H54 (cell line): ENCODE data around the gene POC1B.

Source experiments
- DNase-seq: peaks from one replicate; pipeline ENCODE4 v3.0.0; 2011; ENCODE audit warnings: low spot score, mixed read lengths; ENCODE audit not compliant: insufficient read length
- FAIRE-seq: peaks from 3 replicates; lab custom pipeline; 2011; peaks lifted over from hg19 to GRCh38; lab: Jason Lieb, UNC
- POLR2A ChIP-seq: IDR thresholded peaks from 2 replicates; pipeline ENCODE4 v1.6.1; 2011; ENCODE audit warnings: low read depth, mild to moderate bottlenecking, low read length

POC1B gene

DNA sequence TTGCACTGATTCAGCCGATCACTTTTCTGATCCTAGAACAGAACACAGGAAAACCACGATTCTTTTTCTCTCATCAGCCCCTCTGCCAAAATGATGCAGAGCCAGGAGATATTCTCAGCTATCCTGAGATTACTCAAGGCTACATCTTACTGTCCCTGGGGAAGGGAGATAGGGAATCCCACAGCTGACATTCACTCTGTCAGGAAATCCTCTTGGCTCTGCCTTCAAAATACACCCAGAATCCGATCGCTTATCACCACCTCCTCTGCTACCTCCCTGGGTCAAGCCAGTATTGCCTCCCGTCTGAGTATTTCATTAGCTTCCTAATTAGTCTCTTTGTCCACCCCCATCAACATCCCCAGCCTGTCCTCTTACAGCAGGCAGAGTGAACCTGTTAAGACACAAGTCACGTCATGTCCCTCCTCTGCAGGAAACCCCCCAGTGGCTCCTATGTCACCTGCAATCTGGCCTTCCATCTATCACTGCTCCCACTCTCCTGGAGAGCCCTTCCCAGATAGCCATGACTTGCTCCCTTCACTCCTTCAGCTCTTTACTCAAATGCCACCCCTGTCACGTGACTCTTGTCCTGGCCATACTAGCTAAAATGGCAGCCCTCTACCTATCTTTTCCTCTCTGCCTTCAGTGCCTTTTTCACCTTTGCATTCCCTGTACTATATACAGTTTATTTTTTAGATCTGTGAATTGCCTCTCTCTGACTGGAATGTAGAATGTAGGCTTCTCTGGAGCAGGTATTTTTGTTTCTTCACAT is 71.6 kb downstream of the POC1B start:
- FAIRE-seq (peak; percentile 50), DNase-seq (no peak)
- no peak for TF ChIP-seq POLR2A

DNA sequence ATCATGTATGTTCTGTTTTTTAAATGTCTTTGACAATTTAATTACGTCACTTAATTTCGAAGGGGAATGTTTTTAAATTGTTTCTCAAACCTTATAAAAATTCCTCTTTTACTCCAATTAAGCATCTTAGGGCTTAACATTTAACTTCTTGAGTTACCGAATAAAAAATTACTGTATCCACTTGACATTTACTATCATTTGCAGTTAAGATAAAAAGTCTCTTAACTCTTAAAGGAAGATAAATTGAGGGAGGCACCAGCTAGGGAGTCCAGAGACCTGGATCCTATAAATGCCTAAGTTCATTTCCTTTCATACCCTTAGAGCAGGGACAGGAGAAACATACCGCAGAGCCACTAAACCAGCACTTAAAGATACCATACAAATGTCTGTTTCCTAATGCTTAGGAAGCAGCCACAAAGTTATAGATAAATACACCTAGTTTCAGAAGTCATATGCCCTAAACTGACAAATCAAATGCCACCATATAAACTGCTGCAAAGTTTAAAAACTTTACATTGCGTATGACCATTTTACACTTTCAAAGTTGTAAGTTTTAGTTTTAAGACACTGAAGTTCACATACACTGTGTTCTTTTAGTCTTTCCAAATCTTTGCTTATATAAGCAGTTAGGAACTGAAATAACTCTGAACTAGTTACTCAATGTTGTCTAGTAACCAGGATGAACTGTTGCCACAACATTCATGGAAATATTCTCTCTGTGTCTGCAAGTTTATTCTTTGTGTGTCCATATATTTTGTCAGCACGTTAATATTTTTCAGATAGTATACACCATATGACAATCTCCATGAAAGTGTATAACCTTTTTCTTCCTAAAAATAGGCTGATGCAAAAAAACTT is 72.5 kb downstream of the POC1B start:
- peak; percentile 84 for FAIRE-seq
- TF ChIP-seq POLR2A = no peak
- DNase-seq = no peak

DNA sequence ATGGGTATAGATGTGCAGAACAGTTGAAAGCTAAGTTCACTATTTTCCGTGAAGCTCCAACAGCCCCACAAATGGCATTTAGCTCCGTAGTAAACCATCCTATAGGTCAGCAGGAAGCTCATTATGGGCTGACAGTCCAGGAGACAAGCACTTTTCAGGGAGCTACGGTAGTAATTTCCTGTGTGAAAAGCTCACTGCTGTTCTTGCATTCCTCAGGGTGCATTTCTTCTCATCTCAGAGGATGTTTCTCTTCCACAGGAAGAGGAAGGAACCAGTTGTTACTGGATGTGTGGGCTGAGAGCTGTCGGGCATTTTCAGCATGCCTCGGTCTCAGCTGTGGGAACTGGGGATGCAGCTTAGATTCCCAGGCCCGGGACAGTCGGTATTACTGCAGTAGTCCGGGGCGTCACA is 74.0 kb downstream of the POC1B start:
- peak; percentile 32; the same call in 1 of the 2 replicates for TF ChIP-seq POLR2A
- DNase-seq (no peak), FAIRE-seq (peak; percentile 99)

DNA sequence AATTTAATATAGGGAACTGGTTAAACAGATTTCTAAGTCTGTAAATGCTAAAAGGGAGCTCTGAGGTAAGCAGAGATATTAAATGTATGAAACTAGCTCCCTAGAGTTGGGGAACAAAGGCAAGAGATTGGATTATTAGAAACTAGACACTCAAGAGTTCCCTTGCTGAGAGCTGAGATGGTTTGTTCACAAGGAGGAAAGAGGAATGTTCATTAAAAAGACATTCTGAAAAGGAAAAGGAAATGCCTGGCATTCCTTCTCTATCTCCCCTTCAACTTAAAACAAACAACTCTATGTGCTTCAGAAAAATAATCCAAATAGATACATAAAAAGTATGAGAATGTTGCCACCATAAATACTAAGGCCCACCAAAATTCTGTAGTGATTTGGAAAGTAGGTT is 74.9 kb downstream of the POC1B start:
- DNase-seq (no peak), FAIRE-seq (peak; percentile 33)
- no peak for TF ChIP-seq POLR2A

DNA sequence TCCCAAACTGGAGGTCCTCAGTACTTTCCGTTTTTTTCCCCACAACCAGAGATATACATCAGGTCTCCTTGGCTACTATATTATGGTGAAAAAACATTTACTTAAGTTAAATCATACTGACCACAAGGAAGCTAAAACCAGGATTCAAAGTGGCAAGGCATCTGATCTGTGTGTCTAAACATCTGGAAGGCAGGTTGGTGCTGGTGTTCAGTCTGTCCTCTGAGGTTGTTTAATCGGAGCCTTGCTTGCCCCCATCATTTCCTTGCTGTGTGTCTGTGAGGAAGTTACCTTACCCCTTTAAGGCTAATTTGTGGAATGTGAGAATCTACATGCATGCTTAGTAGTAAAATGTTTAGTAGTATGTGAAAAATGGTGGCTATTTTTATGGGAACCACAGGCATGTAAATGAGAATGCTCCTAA is 76.9 kb downstream of the POC1B start:
- FAIRE-seq (no peak), DNase-seq (no peak)
- TF ChIP-seq POLR2A = no peak

DNA sequence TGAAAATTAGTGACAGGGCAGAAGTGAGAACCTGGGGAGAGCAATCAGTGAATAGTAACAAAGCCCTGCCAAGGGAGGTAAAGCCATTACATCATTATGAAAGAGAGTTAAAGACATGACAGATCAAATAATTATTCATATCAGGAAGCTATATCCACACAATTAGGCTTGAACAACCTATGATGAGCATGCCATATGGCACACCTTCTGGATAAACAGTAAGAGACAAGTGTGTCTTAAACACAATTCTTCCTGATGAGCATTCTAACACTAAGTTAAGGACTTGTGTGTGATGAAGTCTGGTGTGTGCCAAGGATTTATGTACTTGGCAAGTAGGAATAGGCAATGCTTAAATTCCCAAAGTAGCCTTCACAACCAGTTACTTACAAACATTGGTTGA is 77.3 kb downstream of the POC1B start:
- TF ChIP-seq POLR2A = no peak
- no peak for DNase-seq
- FAIRE-seq = peak; percentile 76

DNA sequence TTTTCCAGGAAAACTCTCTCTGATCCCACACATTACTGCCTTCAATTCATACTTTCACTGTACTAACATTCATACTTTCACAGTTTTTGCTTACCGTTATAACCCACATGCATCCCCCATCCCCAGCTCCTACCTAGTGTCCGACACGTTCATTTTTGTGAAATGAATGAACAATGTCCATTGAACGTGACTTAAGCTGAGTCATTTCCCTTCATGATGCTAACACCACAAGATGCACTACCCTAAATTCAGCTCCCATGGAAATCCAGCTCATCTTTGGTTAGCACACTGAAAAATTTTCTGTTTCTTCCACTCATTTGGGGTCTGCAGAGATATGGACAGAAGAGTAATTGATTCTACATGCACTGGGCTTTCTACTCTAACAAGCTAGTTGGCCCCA is 85.9 kb downstream of the POC1B start:
- no peak for DNase-seq
- FAIRE-seq = no peak
- TF ChIP-seq POLR2A = no peak

DNA sequence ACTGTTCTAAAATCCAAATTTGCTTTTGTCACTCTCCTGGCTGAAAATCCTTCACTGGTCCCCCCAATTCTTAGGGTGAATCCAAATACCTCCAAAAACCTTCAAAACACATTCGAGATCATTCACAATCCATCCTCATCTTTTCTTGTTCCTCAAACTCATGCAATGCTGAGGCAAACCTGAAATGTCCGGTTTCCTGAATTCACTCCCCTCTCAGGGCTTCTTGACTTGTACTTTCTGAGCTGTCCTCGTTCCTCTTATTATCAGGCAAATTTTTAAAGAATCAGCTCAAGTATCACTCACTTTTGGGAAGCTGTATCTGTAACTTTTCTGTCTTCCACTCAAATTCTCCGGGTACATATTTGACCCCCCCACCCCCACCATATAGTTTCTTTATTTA is 88.6 kb downstream of the POC1B start:
- FAIRE-seq (no peak), DNase-seq (no peak)
- TF ChIP-seq POLR2A = no peak

DNA sequence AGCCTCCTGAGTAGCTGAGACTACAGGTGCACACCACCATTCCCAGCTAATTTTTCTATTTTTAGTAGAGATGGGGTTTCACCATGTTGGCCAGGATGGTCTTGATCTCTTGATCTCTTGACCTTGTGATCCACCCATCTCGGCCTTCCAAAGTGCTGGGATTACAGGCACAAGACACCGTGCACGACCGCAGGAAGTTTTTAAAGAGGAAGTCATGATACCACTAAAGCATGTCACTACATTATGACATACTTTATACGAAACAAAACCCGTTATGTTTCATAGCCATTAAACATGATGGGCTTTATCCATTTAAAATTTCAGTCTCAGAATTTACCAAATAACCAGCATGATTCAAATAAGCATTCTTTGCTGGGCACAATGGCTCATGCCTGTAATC is 89.8 kb downstream of the POC1B start:
- FAIRE-seq = no peak
- no peak for TF ChIP-seq POLR2A
- DNase-seq = no peak

DNA sequence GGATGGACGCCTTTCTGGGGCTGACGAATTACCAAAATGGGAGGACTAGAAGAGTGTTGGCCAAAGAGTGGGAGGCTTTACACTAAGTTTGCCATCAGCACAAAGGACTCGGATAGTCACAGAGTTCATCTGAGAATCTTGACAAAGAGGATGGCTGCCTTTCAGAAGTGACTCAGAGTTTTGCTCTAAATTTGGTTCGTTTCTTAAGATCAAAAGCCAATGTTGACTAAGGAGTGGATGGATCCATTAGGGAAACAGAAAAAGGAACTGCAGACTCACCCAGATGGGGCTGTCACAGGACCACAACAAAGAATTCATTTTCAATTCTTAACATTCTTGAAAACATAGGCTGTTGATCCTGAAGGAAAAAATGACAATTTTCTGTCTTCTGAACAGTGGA is 92.2 kb downstream of the POC1B start:
- FAIRE-seq = no peak
- no peak for TF ChIP-seq POLR2A
- no peak for DNase-seq

DNA sequence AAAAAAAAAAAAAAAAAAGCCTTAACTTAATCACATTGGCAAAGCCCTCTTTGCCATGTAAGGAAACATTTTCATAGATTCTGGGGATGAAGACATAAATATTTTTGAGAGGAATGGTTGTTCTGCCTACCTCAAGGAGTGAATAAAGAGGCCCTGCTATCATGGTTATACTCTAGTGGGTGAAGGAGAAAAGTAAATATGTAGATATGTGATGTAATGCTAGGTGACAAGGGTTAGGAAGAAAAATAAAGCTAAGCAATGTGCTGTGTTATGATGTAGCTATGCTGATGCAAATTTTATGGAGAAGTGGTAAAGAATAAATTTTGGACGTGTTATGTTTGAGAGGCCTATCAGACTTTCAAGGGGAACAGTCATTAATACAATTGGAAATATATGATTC is 93.5 kb downstream of the POC1B start:
- TF ChIP-seq POLR2A = no peak
- DNase-seq (no peak), FAIRE-seq (no peak)

DNA sequence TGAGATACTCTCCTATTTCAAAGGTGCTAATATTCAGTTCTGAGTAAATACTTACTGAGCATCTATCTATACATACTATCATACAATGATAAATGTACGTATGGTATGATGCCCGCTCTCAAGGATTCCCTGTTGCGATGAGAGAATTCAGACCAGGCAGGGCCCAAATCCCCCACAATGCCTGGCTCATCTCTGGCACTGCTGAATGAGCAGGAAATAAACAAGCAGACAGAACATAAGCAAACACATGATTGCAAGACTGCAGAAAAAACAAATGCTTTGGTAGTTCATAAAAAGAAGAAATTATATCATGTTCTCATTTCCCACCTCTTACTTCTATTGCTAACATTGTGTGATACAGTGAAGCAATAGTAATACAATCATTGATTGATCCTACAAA is 96.3 kb downstream of the POC1B start:
- no peak for FAIRE-seq

DNA sequence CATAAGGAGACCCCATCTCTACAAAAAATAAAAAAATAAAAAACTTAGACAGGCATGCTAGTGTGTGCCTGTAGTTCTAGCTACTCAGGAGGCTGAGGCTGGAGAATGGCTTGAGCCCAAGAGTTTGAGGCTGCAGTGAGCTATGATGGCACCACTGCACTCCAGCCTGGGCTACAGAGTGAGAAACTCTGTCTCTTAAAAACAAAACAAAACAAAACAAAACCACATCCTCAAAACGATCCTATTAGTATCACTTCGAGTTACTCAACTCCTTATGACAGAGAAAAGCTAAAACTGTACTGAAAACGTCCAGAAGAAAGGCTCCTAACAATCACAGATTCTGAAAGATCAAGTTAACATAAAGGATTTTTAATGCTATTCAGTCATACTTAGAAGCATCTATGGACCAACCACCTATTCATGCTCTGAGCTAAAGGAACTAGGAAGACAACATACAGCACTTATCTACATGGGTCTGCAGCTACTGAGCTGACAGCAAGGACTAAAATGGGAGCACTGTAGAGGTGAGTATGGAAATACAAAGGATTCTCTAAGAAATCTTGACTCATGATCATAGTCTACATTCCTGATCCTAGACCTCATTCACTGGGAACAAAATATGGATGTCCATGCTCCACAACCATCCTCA is 98.2 kb downstream of the POC1B start:
- no peak for TF ChIP-seq POLR2A
- FAIRE-seq (peak; percentile 20), DNase-seq (no peak)

More for the DNA sequence above, 96.3 kb downstream of the POC1B start:
- no peak for DNase-seq
- TF ChIP-seq POLR2A = no peak

DNA sequence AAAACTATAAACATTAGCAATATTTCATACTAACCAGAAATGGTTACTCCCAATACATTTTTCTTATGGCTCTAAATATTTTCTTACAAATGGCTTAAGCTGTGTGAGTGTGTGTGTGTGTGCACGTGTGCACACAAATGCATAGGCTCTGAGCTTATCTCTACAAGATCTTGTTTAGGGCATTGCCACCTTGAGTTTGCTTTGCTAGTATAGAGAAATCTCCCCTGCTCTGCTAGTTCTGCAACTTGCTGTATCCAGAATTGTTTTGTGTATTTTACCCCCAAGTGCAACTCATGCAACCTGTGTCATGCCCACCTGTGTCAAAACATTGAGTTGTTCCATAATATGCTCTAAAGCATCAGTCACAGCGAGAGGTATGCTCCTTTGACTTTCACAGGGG is 101.0 kb downstream of the POC1B start:
- TF ChIP-seq POLR2A = no peak
- no peak for FAIRE-seq
- DNase-seq = no peak
